Skeletal muscle tissue (tissue), 4 donors: ENCODE data around the gene NFATC2. TPM values are rescaled to one million over a fixed set of nuclear protein-coding genes. Genes with fewer than 3 reads are reported as not detected.

Source experiments
- H3K27ac ChIP-seq: one replicate; pipeline ENCODE4 v1.7.0; 2013; ENCODE audit warnings: mild to moderate bottlenecking, low read depth, low read length, inconsistent platforms
- H3K27me3 ChIP-seq, 3 donors: one replicate each; pipeline ENCODE4 v1.7.0; 2013; ENCODE audit warnings: low read length in 3 of 3; ENCODE audit not compliant: control insufficient read depth in 3 of 3, insufficient read depth in 3 of 3
- H3K36me3 ChIP-seq, 3 donors: one replicate each; pipeline ENCODE4 v1.7.0; 2013; ENCODE audit warnings: low read length in 3 of 3; ENCODE audit not compliant: control insufficient read depth in 3 of 3, insufficient read depth in 3 of 3
- H3K4me1 ChIP-seq, 3 donors: one replicate each; pipeline ENCODE4 v1.7.0; 2013; ENCODE audit warnings: low read length in 3 of 3, mild to moderate bottlenecking in 3 of 3; ENCODE audit not compliant: control insufficient read depth in 3 of 3, insufficient read depth in 3 of 3
- H3K4me3 ChIP-seq, 3 donors: one replicate each; pipeline ENCODE4 v1.7.0; 2013; ENCODE audit warnings: low read length in 3 of 3
- H3K9ac ChIP-seq, 3 donors: one replicate each; pipeline ENCODE4 v1.7.0; 2013; ENCODE audit warnings: low read length in 3 of 3, mild to moderate bottlenecking in 3 of 3, moderate library complexity in 2 of 3, low read depth in 1 of 3
- H3K9me3 ChIP-seq, 3 donors: one replicate each; pipeline ENCODE4 v1.7.0; 2013; ENCODE audit warnings: low read length in 3 of 3; ENCODE audit not compliant: control insufficient read depth in 3 of 3
- total RNA-seq: library from RNA; depleted of rRNA; stranded (reverse); fragments of >200 nt; gene quantifications from one replicate; pipeline ENCODE4 v1.2.3, GENCODE V29; 2014
- donor health status: Osteomylitis.

NFATC2 gene
- total RNA-seq, 1 donor from 2014 or later = 3.1 TPM

DNA sequence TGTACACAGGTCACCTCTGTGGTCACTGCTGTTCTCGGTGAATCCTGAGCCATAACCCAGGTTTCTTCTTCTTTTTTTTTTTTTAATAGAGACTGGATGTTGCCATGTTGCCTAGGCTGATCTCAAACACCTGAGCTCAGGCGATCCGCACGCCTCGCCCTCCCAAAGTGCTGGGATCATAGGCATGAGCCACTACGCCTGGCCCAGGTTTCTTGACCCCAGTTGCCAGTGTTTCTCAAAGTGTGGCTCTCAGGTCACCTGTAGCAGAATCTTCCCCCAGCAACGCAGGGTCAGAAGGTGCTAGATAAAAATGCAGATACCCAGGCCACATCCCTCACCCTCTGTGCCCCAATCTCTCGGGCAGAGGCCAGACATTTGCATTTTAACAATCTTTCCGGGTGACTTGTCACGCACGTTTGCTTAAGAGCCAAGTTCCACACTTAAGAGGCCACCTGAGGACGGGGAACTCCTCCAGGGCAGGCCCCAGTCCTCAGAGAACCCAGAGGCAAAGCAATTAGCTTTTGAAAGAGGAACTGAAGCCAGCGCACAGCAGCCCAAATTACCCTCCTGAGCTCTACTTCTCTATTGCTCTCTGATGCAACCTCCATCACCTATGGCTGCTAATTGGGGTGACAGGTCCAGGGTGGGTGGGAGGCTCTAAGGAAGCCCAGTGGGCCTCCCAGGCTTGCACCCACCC is 81.8 kb downstream of the NFATC2 start:
- no peak overlapping the region for H3K4me3 ChIP-seq
- peaks cover 22 to 33% (median 23%) of the 10 kb centered on the region in 3 donors for H3K4me1 ChIP-seq
- H3K9ac ChIP-seq = no peak overlapping the region
- H3K27me3 ChIP-seq = no peaks in the 10 kb centered on the region
- peaks cover 0 to 4% (median 3%) of the 10 kb centered on the region in 3 donors for H3K36me3 ChIP-seq
- H3K9me3 ChIP-seq = no peaks in the 10 kb centered on the region
- H3K27ac ChIP-seq = no peak overlapping the region

DNA sequence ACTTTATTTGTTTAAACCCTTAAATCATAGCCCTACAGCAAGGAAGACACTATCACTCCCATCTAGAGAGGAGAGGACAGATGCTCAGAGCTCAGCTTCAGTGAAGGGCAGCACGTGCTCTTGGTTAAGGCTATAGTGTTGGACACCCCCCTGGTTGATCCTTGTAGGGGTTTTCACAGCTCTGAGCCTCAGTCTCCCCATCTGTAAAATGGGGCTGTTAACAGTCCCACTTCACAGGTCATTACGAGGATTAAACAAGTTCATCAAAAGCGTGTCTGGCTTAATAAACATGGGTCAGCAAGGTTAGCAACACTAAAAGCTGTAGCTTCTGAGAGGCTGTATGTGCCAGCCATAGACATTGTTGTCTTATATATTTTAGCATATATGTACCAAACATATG is 82.4 kb downstream of the NFATC2 start:
- H3K27ac ChIP-seq = no peak overlapping the region
- no peaks in the 10 kb centered on the region for H3K9me3 ChIP-seq
- peaks cover 22 to 35% (median 23%) of the 10 kb centered on the region in 3 donors for H3K4me1 ChIP-seq
- H3K9ac ChIP-seq = no peak overlapping the region
- peaks cover 0 to 4% (median 0%) of the 10 kb centered on the region in 3 donors for H3K36me3 ChIP-seq
- no peak overlapping the region for H3K4me3 ChIP-seq
- H3K27me3 ChIP-seq = no peaks in the 10 kb centered on the region

DNA sequence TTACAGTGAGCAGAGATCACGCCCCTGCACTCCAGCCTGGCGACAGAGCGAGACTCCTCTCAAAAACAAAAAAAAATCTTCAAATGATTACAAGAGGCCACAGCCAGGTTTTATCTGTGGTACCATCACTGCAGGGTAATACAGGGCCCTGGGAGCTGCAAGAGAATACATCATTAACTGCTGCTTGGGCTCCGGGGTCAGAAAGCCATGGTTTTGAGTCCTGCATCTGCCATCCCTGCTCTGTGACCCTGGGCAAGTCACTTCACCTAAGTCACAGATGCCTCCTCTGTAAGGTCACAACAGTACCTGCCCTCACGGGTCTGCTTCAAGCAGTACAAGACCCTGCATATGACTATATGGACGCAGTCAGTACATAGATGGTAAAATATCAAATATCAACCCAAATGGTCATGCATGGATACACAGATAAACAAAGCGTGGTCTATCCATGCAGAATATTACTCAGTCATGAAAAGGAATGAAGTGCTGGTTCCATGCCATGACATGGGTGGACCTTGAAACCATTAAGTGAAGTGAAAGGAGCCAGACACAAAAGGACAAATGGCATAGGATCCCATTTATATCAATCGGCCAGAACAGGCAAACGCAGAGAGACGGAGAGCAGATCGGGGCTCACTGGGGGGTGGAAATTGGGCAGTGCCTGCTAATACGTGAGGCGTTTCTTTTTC is 83.6 kb downstream of the NFATC2 start:
- Histone ChIP-seq H3K4me3 (no peak overlapping the region), H3K4me1 (peaks cover 22 to 37% (median 23%) of the 10 kb centered on the region in 3 donors), H3K27ac (no peak overlapping the region)

DNA sequence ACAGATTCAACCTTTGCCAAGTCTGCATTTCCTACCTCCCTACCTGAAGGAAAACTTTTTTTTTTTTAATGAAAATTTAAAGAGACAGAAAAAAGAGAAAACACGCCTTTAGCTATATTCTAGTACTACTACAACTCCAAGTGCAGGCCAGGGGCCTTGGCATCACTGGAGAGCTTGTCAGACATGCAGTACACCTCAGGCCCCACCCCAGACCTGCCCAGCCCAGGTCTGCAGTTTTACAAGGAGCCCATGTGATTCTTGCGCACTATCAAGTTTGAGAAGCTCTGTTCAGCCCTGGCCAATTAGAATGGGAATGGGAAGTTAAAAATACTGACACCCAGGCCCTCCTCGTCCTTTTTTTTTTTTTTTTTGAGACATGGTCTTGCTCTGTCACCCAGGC is 85.0 kb downstream of the NFATC2 start:
- Histone ChIP-seq H3K9ac (no peak overlapping the region), H3K4me3 (no peak overlapping the region), H3K27me3 (no peaks in the 10 kb centered on the region), H3K4me1 (peaks cover 12 to 27% (median 12%) of the 10 kb centered on the region in 3 donors), H3K27ac (no peak overlapping the region), H3K9me3 (no peaks in the 10 kb centered on the region), H3K36me3 (peaks cover 2 to 11% (median 4%) of the 10 kb centered on the region in 3 donors)

More for the DNA sequence above, 83.6 kb downstream of the NFATC2 start:
- Histone ChIP-seq H3K9me3 (no peaks in the 10 kb centered on the region), H3K9ac (no peak overlapping the region), H3K27me3 (no peaks in the 10 kb centered on the region), H3K36me3 (peaks cover 0 to 7% (median 0%) of the 10 kb centered on the region in 3 donors)

DNA sequence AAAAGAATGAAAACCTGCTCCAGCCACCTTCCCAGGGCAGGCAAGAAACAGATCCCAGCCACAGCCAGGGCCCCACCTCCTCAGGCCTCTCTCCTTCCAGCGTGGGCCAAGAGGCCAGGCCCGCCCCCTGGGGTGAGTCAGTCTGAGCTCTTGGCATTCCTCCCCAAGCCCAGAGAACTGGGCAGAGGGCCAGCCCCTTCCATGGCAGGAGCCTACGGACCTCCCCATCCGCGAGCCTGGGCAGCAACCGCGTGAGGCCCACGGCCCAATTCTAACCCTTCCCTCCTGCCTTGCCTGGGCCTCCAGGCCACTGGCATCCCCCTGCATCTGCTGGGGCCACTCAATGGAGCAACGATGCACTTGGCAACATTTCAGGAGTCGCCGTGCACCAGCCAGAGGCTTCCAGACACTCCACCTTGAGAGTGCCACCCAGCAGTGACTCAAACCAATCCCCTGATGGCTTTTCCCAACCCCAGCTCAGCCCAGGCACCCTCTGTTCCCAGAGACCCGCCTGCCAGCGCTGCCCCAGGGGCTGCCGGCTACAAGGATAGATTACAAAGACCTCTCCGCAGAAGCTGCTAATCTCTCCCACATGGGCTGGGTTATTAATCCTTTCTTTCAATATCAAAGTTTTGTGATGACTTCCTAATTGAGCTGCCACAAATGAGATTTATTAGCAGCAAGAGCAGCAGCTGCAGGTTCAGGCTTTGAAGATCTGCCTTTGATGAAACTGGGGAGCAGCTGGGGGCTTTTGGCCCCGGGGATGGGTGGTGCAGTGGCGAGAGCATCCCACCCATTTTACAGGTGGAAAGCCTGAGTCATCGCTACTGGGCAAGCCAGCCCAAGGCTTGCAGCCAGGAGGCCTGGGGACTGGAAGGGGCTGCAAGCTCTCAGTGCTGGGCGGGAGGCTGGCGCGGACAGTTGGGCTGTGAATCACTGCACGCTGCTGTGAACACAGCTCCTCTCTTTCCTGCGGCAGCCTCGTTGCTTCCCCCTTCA is 85.7 kb downstream of the NFATC2 start:
- peak overlapping the region; percentile 34 to 69 (median 40) for H3K9ac ChIP-seq

DNA sequence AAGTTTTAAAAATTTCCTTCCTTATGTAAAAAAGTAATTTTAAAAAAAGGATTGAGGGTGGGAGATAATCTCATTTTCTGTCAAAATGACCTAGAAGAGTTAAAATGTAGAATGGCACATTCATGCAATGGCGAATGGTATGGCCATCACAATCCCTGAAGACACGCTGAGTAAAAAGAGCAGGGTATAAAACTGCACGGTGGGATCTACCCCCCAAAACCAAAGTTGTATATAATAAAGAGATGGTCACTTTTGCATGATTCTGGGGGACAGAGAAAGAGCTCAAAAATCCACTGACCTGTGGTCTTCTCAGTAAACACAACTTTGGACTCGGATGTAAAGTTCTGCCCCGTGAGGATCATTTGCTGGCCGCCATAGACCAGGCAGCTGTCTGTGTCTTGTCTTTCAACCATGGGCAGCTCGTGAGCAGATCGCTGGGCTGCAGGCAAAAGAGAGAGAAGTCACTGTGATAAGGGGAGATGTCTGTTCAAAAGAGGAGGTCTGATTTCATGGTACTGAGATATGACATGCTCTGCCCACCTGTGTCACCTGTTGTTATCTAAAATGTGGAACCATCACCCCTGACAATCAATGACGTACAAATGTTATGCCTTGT is 88.2 kb downstream of the NFATC2 start:
- H3K9ac ChIP-seq = no peak overlapping the region
- H3K4me1 ChIP-seq = peaks cover 12 to 36% (median 17%) of the 10 kb centered on the region in 3 donors
- H3K9me3 ChIP-seq = no peaks in the 10 kb centered on the region
- H3K27ac ChIP-seq = no peak overlapping the region
- no peak overlapping the region for H3K4me3 ChIP-seq
- H3K36me3 ChIP-seq = peaks cover 2 to 11% (median 4%) of the 10 kb centered on the region in 3 donors
- no peaks in the 10 kb centered on the region for H3K27me3 ChIP-seq

More for the DNA sequence above, 85.7 kb downstream of the NFATC2 start:
- peak overlapping the region; percentile 42 for H3K27ac ChIP-seq
- peaks cover 2 to 15% (median 4%) of the 10 kb centered on the region in 3 donors for H3K36me3 ChIP-seq
- no peaks in the 10 kb centered on the region for H3K27me3 ChIP-seq
- H3K4me1 ChIP-seq = peaks cover 12 to 28% (median 12%) of the 10 kb centered on the region in 3 donors
- H3K4me3 ChIP-seq = peak overlapping the region; percentile 49 to 72 (median 66)
- no peaks in the 10 kb centered on the region for H3K9me3 ChIP-seq

DNA sequence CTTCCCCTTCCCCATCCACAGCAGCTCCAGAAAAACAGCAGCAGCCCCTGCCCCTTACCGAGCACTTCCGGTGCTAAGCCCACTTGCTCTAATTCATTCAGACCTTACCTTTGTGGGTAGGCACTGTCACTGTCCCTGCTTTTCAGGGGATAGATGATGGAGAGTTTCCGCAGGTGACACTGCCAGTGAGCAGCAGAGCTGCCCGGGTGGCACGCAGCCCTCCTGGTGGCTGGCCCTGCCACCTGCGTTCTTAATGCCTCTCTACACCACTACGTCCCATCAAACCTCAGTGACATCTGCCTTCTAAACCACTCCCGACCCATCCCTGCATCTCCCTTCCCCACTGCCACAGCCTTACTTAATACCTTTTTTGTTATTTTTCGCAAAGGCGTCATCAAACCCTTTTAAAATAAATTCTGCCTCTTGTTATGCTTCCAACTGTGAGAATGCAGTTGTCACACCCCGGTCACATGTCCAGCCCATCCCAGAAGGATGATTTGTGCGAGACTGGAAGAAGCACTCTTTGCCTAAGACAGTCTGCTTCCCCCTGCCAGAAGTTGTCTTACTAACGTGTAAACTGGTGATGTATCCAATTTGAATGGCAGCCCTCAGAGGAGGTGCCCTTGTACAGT is 89.7 kb downstream of the NFATC2 start:
- Histone ChIP-seq H3K36me3 (peaks cover 2 to 11% (median 4%) of the 10 kb centered on the region in 3 donors), H3K4me1 (peaks cover 26 to 49% (median 32%) of the 10 kb centered on the region in 3 donors), H3K4me3 (no peak overlapping the region), H3K27me3 (no peaks in the 10 kb centered on the region), H3K27ac (no peak overlapping the region), H3K9ac (no peak overlapping the region), H3K9me3 (no peaks in the 10 kb centered on the region)

DNA sequence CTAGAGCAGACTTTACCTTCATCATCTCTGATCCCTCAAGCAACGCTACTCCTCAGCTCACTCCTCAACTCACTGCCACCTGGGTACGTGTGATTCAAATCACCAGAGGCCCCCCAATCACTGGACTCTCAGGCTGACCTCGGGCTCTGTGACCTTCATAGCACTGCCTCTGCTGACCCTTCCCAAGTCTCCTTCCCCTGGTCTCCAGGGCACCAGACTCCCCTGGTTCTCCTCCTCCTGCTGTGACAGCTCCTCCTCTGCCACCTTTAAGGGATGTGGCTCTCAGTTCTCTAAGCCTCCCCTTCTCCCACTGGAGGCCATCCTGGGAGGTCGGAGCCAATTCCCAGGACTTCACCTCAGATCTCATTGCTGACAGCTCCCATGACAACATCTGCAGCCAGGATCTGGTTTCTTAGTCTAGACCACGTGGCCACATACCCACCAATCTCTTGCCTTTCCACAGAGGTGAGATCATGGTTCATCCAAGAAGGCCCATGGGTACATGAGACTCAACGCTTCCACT is 90.4 kb downstream of the NFATC2 start:
- Histone ChIP-seq H3K9me3 (no peaks in the 10 kb centered on the region), H3K27me3 (no peaks in the 10 kb centered on the region), H3K4me1 (peaks cover 33 to 54% (median 38%) of the 10 kb centered on the region in 3 donors), H3K27ac (no peak overlapping the region), H3K4me3 (no peak overlapping the region), H3K9ac (no peak overlapping the region), H3K36me3 (peaks cover 2 to 11% (median 4%) of the 10 kb centered on the region in 3 donors)

DNA sequence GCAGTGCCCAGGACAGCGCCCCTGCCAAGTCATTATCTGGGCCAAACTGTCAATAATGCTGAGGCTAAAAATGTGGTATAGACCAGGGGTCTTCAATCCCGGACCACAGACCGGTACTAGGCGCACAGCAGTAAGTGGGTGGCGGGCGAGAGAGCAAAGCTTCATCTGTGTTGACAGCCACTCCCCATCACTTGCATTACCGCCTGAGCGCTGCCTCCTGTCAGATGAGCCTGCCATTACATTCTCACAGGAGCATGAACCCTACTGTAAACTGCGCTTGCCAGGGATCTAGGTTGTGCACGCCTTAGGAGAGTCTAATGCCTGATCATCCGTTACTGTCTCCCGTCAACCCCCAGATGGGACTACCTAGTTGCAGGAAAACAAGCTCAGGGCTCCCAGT is 91.0 kb downstream of the NFATC2 start:
- Histone ChIP-seq H3K9me3 (no peaks in the 10 kb centered on the region), H3K27ac (no peak overlapping the region), H3K27me3 (no peaks in the 10 kb centered on the region), H3K36me3 (peaks cover 2 to 11% (median 4%) of the 10 kb centered on the region in 3 donors), H3K4me1 (peaks cover 33 to 54% (median 37%) of the 10 kb centered on the region in 3 donors), H3K4me3 (no peak overlapping the region), H3K9ac (no peak overlapping the region)
